Keratinocyte (primary cell): ENCODE results near the gene MRC2.

ENCODE experiments used
- EZH2 ChIP-seq: IDR thresholded peaks from one replicate; pipeline ENCODE4 v1.6.1; 2012; ENCODE audit warnings: inconsistent platforms, mild to moderate bottlenecking, low read length, moderate library complexity
- TF ChIP-seq, protein P1 (sequence below), 3 experiments: IDR thresholded peaks in 1 of 3; conservative IDR thresholded peaks in 1 of 3; optimal IDR thresholded peaks in 1 of 3; 2 replicates in 2 of 3; 3 replicates in 1 of 3; pipeline versions ENCODE3 to v1.5.1; 2011; ENCODE audit warnings: low read length in 3 of 3, mild to moderate bottlenecking in 3 of 3, moderate library complexity in 2 of 3, control low read depth in 1 of 3, inconsistent platforms in 1 of 3; ENCODE audit not compliant: insufficient read depth in 2 of 3; ENCODE audit errors: extremely low read depth in 1 of 3

DNA sequence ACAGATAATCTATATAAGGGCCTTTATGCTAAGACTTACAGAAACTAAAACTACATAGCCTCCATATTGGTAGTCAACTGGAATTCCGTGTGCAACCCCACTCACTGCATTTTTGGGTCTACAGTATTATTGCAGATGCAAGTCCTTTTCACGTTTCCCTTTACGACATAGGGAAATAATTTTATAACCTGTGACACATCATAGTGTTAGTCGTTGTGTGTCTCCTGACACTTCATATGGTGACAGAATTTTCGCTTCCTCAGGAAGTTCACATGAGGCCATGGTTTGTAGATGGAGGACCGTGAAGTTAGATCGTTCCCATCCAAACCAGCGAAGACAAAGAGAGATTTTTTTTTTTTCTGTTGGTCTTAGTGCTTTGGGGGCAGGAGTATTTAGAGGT lies 15.7 kb upstream of the MRC2 start:
- TF ChIP-seq, protein P1, sequence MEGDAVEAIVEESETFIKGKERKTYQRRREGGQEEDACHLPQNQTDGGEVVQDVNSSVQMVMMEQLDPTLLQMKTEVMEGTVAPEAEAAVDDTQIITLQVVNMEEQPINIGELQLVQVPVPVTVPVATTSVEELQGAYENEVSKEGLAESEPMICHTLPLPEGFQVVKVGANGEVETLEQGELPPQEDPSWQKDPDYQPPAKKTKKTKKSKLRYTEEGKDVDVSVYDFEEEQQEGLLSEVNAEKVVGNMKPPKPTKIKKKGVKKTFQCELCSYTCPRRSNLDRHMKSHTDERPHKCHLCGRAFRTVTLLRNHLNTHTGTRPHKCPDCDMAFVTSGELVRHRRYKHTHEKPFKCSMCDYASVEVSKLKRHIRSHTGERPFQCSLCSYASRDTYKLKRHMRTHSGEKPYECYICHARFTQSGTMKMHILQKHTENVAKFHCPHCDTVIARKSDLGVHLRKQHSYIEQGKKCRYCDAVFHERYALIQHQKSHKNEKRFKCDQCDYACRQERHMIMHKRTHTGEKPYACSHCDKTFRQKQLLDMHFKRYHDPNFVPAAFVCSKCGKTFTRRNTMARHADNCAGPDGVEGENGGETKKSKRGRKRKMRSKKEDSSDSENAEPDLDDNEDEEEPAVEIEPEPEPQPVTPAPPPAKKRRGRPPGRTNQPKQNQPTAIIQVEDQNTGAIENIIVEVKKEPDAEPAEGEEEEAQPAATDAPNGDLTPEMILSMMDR (optimal IDR thresholded peaks at IDR 0.05 in 1 of 3, IDR thresholded peaks at IDR 0.05 in 1 of 3, conservative IDR thresholded peaks at IDR 0.05 in 1 of 3; ENCODE audit: extremely low read depth in 1 of 3, insufficient read depth in 2 of 3, low read length in 3 of 3) = no peak
- no peak for TF ChIP-seq EZH2
